IPS-NIHi11 (cell line): ENCODE data around the gene PTGR1.
"Not testable (repeated sequence)": the region's sequence is repeated elsewhere in the genome, so short reads cannot be mapped to it uniquely, and the experiment has no call there.

Experiments used
- DNase-seq: peaks from one replicate; pipeline ENCODE4 v3.0.0; 2012; ENCODE audit warnings: mixed read lengths, low spot score

Gene PTGR1

DNA sequence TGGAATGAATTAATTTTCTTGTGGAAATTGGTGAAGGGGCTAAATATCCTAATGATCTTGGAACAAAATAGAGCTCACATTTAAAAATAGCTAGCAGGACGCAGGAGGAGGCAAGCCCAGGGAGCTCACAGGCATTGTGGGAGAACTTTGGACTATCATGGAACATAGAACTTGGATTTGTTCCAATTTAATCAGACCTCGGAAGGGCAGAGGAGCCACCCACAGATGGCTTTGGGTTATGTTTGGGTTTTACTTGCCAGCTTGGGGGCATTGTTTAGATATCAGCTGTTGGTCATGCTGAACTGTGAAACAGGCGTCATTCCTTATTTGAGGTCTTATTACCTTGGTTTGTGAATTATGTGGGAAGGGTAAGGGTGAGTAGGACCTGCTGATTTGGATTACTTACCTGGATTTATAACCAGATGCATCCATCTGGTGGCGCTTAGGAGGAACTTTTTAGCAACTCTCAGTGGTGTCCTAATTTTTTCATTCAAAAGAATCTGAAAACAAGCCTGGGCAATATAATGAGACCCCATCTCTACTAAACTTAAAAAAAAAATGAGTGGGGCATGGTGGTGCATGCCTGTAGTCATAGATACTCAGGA lies 14.1 kb upstream of the PTGR1 start:
- DNase-seq = no peak

DNA sequence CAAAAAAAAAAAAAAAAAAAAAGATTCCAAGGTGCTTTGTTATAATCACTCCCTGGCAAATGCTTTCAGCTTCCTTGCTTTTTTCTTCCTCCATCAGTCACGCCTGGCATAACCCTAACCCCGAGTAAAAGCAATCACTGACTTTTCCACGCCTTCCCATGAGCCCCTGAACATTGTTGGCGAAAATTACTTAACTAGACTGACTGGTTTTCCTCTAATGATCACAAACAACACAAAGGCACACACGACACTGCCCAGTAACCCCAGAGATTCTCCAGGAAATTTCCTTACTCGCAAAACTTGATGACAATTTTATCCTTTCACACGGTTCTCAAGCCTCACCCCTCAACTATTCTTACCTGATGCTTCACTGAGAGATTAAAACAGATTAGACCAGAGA lies 11.4 kb upstream of the PTGR1 start:
- DNase-seq = no peak

DNA sequence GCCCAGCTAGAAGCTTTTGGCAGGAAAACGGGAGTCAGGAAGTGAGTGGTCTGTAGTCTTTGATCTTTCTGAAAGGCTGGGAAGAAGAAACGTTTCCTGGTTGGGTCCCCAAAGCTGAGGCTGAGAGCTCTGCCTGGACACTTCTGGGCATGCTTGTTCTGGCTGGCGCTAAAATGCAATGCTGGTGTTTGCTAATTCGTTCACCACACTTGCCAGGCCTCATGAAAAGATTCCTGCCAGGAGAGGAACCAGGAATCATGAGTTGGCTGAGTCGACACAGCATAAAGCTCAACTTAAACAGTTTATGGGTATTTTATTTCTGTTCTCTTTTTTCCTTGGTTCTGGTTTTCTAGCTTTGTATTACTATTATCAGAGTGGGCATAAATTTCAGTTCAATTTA lies 10.7 kb upstream of the PTGR1 start:
- no peak for DNase-seq

DNA sequence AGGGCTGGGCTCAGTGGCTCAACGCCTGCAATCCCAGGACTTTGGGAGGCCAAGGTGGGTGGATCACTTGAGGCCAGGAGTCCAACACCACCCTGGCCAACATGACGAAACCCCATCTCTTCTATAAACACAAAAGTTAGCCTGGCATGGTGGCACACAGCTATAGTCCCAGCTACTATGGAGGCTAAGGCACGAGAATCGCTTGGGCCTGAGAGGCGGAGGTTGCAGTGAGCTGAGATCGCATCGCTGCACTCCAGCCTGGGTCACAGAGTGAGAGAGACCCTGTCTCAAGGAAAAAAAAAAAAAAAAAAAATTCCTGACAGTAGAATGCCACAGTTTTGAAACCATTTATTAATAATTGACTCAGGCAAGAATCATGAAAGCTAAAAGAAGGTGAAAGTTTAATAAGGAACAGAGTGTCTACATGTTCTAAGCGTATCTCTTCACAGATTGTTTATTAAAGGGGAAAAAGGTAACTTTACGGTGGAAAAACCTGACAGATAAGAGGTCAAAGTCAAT lies 5.7 kb upstream of the PTGR1 start:
- no peak for DNase-seq

DNA sequence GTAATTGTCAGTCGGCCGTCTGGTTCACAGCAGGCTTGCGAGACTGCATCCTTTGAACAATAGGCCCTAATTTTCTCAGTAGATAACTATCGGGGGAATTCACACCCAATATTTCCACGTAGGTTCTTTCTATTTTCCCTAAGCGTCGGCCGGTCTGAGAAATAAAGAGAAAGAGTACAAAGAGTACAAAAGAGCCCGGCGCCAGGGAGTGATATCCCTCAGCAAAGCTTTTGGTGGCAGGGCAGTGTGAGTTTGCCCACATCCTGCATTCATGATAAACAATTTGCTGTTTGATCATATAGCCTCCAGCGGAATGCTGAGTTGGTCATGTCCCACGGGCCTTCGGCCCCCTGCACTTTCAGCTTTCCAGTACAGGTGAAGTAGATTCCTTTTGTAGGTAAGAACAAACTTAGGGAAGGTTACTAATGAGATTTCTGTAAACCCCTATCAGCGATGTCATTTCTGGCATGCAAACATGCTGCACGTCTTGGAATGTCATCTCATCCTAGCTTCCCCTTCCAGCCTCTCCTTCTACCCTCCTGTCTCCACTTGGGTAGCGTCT lies 4.7 kb upstream of the PTGR1 start:
- DNase-seq = no peak

DNA sequence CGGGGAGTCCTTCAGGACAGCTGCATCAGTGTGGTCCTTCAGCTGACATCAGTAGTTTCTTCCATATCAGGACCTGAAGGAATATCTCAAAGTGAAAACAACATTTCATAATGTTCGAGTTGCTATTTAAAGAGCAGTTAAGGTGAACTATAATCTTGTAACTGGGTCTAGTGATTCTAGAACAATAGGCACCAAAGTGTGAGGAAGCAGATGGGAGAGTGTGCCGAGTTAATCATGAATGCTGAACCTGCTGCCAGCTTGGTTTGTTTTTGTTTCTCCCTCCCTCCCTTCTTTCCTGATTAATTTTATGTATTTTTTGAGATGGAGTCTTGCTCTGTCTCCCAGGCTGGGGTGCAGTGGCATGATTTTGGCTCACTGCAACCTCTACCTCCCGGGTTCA lies 3.6 kb upstream of the PTGR1 start:
- DNase-seq = no peak

DNA sequence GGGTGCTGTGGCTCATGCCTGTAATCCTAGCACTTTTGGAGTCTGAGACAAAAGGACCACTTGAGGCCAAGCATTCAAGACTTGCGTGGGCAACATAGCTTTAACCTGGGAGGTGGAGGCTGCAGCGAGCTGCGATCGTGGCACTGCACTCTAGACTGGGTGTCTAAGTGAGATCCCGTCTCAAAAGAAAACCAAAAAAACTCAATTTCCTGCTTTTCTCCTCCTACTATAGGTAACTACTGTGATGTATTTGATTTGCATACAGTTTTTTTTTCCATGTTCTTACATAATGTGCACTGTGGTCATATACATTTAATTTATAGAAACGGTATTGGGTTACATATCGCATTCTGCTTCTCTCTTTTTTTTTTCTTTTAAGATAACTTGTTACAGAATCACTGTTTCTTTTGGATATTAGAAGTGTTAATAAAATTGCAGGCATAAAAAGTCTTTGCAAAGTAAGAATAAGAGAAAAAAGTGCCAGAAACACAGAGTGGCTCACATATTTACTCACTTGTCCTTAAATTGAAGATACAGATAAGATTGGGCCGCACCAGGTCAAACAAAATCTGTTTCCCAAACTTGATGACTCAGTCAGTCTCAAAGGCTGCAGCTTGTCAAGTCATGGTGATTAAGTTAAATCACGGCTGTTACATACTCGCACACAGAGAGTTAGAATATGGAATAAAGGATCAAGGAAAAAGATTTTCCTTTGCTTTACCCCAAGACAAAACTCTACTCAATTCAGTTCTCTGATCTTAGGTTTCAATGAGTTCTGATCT lies 2.0 kb upstream of the PTGR1 start:
- DNase-seq = no peak

DNA sequence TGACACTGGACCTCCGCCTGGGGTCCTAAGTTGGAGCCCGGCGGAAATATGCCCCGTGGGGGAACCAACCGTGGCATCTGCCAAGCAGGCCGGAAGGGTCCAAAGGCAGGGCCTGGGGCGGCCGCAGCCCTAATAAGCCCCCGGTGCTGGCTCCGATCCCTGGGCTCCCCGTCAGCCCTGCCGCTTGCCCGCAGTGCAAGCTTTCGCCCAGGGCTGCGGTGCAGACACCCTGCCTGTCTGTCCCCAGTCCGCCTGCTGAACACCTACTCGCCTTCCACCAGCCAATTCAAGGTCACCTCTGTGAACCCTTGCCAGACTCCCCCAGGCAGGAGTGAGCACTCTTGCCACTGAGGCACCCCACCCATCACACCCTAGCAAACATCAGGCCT lies 502 bp upstream of the PTGR1 start:
- no peak for DNase-seq

DNA sequence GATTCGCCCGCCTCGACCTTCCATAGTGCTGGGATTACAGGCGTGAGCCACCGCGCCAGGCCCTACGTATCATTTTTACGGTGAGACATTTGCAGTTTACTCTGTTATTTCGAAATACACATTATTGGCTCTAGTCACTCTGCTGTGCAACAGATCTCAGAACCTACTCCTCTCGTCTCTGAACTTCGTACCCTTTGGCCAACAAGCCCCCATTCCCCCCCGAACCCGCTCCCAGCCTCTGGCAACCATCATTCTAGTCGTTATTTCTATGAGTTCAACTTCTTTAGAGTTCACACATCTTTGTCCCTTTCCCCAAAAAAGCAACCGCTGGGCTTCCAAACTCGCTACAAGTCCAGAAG lies 735 bp downstream of the PTGR1 start:
- no peak for DNase-seq

DNA sequence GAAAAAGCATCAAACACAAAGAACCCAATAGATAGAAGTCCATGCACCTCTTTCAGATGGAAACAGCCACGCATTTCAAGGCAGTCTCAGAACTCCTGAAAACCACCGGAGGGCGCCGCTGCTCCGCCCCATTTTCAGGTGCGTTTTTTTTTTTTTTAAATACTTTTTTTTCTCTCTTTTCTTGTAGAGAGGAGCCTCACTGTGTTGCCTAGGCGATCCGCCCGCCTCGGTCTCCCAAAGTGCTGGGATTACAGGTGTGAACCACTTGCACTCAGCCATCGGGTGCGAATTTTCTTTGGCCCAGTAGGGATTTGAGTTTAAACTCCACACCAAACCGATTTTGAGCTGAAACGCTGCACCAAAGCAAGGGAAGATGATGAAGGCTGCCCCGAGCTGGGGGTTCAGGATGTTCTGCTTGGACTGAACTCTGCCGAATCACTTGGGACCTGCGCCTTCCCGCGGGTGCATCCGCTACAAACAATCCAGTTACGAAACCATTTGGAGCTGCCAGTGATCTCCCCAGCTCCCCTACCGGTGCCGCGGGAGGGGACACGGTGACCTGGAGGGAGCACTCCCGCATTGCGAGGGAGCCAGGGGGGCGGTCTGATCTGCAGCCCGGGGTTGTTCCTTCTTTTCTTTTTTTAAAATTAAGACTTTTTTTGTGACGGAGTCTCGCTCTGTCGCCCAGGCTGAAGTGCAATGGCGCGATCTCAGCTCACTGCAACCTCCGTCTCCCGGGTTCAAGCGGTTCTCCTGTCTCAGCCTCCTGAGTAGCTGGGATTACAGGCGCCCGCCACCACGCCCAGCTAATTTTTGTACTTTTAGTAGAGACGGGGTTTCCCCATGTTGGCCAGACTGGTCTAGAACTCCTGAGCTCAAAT lies 1.4 kb downstream of the PTGR1 start:
- DNase-seq = peak; percentile 80

DNA sequence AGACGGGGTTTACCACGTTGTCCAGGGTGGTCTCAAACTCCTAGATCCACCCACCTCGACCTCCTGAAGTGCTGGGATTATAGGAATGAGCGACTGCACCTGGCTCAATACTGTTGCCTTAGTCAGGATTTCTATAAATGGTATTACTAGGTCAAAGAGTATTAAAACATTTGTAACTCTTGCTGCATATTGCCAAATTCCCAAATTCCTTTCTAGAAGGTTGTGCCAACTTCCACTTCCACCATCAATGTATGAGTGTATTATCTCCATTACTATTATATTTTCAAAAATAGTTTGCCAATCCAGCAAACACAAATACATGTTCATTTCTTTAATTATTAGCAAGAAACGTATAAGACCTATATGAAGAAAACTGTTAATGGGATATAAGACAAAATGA lies 10.6 kb downstream of the PTGR1 start:
- no peak for DNase-seq

DNA sequence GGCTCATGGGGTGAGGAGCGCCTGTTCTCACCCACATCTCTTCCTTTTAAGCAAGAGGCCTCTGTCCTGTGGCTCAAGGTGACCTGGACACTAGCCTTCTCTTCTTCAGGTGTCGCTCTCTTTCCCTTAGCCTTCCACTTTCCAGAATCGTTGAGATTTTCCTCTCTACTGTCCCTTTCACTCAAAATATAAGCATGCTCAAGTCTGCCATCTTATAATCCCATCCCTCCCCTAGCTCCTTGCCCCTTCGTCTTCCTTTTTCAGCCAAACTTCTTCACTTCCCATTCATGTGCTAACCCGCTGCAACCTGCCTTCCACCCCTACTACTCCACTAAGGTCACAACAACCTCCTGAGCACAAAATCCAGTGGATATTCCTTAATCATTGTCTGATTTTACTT lies 13.1 kb downstream of the PTGR1 start:
- no peak for DNase-seq

DNA sequence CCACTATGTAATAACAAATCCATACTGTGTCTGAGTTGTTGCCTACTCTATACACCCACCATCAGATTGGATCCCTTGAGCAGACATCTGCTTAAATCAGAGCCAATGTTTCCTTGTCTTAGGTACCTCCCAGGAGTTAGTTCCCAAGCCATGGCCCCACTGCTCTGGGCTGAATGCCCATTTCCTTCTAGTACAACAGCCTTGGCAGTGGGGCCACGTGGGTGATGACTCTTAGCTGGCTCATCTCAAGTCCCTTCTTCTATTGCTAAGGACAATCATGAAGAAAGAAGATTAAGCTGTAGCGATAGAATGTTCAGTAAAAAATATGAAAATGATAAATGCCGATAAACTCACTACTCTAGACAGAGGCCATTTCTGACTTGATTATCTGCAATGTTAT lies 16.6 kb downstream of the PTGR1 start:
- no peak for DNase-seq

DNA sequence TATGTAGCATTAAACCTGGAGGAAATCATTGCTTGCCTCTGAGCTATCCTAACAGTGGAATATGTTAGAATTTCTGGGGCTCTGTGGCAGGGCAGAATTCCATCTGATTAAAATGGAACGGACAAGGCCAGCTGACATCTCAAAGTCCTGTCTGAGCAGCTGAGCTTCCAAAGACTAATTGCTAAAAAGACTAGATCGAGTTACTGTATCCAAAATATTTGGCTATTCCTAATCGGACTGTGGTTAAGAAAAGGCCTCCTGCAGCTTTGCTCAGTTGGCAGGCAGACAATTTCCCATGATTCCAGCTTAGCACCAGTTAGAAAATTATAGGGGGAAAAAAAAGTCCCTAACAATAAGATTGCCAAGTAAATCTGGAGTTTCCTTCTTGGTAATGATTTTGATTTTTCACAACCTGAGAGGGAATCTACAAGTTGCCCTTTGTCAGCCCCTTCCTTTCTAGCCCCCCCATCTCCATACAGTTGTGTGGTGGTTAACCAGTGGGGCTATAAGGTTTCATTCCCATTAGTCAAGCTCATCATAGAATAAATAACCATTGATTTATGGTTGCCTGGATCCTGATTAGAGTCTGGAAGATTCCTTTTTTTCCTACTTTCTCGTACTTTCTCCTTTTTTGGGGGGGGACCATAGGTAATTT lies 26.4 kb downstream of the PTGR1 start:
- no peak for DNase-seq

DNA sequence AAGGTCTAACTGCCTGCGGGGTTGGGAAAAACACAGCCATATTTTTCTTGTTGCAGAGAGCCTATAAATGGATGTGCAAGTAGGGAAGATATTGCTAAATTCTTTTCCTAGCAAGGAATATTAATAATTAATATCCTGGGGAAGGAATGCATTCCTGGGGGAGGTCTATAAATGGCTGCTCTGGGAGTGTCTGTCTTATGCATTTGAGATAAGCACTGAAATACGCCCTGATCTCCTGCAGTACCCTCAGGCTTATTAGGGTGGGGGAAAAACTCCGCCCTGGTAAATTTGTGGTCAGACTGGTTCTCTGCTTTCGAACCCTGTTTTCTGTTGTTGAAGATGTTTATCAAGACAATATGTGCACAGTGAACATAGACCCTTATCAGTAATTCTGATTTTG lies 31.3 kb downstream of the PTGR1 start:
- not testable (repeated sequence) for DNase-seq

DNA sequence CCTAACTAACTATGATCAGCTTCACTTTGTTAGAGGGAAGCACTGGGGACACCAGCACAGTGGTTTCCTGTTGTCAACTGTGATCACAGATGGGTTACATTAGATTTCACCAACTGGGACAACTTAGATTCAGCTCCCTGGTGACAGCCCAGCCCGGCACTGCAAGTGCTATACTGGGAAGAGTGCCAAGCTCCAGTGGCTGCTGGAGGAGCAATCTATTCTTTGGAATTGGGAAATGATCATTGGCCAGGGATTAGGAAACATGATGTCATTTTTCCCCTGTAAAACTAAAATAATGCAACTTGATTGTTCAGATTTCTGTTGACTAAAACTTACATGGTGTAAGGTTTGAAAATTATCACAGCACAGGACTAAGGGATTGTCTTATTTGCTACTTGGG lies 33.2 kb downstream of the PTGR1 start:
- DNase-seq = no peak

DNA sequence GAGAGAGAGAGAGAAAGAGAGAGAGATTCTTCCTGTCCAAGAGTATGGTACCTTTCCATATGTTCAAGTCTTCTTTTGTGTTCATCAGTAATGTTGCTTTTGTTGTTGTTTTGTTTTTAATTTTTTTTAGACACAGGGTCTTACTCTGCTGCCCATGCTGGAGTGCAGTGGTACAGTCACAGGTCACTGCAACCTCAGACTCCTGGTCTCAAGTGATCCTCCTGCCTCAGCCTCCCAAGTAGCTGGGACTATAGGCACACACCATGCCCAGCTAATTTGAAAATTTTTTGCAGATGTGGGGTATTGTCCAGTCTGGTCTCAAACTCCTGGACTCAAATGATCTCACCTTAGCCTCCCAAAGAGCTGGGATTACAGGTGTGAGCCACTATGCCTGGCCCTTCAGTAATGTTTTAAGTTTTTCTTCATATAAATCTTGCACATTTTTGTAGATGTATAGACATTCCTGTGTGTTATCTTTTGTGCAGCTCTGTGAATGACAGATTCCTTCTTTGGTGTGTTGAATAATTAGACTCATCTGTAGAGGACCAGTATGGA lies 38.2 kb downstream of the PTGR1 start:
- DNase-seq = no peak

DNA sequence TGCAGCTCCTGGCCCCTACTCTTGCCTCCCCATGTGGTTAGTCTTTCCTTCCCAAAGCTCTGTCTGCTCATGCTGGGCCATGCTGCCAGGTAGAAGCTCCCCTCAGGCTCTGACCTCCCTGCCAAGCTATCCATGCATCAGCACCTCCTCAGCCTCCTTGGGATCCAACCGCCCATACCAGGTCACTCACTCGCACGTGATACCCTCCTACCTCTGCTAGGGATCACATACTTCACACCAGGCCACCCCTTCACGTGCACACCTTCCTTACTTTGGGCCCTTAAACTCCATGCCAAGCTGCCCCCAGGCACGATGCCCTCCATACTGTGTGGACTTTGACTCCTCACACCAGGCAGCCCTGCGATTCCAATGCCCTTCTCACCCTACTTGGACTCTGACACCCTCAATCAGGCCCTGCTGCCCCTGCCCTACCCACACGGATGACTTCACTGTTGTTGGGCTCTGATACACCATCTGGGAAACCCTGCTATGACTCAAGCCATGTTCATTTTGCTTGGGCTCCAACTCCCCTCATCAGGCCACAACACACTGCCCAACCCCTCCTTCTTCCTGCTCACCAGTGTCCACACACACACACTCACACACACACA lies 40.3 kb downstream of the PTGR1 start:
- DNase-seq = no peak

DNA sequence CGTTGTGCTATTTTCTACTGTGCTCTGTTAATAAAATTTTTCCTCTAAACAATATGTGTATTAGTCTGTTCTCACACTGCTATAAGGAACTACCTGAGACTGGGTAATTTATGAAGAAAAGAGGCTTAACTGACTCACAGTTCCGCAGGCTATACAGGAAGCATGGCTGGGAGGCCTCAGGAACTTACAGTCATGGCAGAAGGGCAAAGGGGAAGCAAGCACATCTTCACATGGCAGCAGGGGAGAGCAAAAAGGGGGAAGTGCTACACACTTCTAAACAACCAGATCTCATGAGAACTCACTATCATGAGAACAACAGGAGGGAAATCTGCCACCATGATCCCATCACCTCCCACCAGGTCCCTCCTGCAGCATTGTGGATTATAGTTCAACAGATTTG lies 44.0 kb downstream of the PTGR1 start:
- not testable (repeated sequence) for DNase-seq

DNA sequence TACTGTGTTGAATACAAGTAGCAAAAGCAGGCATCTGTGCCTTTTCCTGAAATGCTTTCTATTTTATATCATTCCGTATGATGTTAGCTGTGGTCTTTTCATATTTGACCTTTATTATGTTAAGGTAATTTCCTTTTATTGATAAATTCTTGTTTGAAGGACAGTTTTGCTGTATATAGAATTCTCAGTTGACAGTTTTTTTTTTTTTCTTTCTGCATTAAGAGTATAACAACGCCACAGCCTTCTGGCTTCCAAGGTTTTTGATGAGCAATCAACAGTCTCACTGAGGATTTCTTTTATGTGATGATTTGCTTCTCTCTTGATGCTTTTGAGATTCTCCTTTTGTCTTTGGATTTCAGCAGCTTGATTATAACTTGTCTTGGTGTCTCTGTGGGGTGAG lies 50.8 kb downstream of the PTGR1 start:
- DNase-seq = no peak

DNA sequence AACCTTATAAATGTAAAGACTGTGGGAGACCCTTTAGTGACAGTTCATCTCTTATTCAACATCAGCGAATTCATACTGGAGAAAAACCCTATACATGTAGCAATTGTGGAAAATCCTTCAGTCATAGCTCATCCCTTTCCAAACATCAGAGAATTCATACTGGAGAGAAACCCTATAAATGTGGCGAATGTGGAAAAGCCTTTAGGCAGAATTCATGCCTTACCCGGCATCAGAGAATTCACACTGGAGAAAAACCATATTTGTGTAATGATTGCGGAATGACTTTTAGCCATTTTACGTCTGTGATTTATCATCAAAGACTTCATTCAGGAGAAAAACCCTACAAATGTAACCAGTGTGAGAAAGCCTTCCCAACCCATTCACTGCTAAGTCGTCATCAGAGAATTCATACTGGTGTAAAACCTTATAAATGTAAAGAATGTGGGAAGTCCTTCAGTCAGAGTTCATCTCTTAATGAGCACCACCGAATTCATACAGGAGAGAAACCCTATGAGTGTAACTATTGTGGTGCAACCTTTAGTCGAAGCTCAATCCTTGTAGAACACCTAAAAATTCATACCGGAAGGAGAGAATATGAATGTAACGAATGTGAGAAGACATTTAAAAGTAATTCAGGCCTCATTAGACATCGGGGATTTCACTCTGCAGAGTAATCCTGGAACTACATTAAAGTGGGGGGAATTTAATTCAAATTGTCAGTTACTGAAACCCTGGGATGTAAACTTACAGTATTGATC lies 56.8 kb downstream of the PTGR1 start:
- DNase-seq = no peak
